ENCODE results near the gene CNNM4.

DNA sequence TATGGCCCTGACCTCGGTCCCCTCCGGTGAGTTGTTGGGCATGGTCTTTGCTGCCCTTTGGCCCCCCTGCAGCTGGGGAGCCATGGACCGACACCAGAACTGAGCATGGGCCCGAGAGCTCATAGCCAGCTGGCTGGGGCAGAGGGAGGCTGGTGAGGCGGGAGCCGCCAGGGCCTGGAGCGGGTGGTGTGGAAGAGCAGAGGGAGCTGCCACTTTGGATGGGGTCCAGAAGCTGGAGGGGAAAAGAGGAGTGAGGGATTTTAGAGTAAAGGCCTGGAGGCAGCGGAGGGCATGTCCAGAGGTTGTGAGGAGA is 38.9 kb downstream of the CNNM4 start:
- TF ChIP-seq, protein P1, sequence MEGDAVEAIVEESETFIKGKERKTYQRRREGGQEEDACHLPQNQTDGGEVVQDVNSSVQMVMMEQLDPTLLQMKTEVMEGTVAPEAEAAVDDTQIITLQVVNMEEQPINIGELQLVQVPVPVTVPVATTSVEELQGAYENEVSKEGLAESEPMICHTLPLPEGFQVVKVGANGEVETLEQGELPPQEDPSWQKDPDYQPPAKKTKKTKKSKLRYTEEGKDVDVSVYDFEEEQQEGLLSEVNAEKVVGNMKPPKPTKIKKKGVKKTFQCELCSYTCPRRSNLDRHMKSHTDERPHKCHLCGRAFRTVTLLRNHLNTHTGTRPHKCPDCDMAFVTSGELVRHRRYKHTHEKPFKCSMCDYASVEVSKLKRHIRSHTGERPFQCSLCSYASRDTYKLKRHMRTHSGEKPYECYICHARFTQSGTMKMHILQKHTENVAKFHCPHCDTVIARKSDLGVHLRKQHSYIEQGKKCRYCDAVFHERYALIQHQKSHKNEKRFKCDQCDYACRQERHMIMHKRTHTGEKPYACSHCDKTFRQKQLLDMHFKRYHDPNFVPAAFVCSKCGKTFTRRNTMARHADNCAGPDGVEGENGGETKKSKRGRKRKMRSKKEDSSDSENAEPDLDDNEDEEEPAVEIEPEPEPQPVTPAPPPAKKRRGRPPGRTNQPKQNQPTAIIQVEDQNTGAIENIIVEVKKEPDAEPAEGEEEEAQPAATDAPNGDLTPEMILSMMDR (IDR thresholded peaks at IDR 0.05) = no peak
- no peak for TF ChIP-seq POLR2AphosphoS5 (IDR thresholded peaks at IDR 0.05; ENCODE audit: insufficient read depth in 1 of 2, low read depth in 1 of 2)
